KOPT-K1 (cell line): Measurements from ENCODE around the gene CTXN3.

ENCODE experiments used
- H3K27ac ChIP-seq: fragments of 200-600 bp; sonication (generic); 2 replicates; pipeline ENCODE4 v1.5.1; 2016; ENCODE audit warnings: antibody characterized with exemption, mild to moderate bottlenecking, low read depth, low read length; ENCODE audit not compliant: poor library complexity, severe bottlenecking
- H3K36me3 ChIP-seq: fragments of 200-600 bp; sonication (generic); 2 replicates; pipeline ENCODE4 v1.5.1; 2017; ENCODE audit warnings: antibody characterized with exemption, mild to moderate bottlenecking, low read length, moderate library complexity; ENCODE audit not compliant: insufficient read depth
- H3K9me3 ChIP-seq: fragments of 200-600 bp; sonication (generic); 2 replicates; pipeline ENCODE4 v1.5.1; 2017; ENCODE audit warnings: antibody characterized with exemption, low read length, mild to moderate bottlenecking; ENCODE audit not compliant: insufficient read depth, poor library complexity, severe bottlenecking

The CTXN3 gene

DNA sequence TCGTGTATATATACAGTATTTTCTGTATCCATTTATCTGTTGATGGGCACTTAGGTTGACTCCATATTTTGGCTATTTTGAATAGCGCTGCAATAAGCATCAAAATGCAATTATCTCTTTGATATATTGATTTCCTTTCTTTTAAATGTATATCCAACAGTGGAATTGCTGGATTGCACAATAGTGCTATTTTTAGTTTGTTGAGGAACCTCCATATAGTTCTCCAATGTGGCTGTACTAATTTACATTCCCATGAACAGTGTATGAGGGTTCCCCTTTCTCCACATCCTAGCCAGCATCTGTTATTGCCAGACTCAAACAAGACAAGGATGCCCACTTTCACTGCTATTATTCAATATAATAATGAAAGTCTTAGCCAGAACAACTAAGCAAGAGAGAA, 9.1 kb upstream of the CTXN3 start:
- Histone ChIP-seq H3K27ac (no peak overlapping the region), H3K9me3 (no peaks in the 10 kb centered on the region), H3K36me3 (no peaks in the 10 kb centered on the region)

DNA sequence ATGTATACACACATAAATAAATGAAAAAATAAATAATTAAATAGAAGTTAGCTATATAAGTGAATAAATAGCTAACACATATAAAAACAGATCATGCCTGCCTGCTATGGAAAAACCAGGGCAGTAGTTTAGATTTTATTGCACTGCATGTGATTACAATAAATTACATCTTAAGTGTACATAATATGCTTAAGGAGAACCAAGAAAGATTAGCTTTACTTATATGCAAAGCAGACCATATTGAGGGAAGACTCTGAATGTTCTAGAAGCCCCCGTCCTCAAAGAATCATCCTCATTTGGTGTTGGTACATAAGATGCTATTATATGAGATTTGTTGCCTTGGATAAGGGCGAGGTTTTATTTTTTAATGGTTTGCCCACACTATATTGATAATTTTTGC, 5.9 kb upstream of the CTXN3 start:
- H3K27ac ChIP-seq: no peak overlapping the region
- H3K9me3 ChIP-seq: no peaks in the 10 kb centered on the region
- no peaks in the 10 kb centered on the region for H3K36me3 ChIP-seq

DNA sequence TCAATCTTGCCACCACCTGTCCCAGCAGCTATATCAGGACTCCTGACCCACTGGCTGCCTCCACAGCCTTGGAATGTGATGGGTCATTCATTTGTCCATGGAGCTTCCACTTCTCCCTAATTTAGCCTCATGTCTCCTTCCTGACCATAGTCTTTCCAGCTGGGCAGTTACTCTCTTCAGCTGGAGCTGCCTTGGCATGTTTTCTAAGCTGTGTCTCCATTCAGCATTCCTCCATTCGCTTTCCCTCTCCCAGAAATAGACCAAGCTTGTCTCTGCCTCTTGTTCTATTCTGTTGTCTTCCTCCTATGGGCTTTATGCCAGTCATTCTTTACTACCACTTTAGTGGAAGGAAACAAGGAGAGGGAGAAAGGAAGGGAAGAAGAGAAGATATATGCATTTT, 5.3 kb upstream of the CTXN3 start:
- H3K9me3 ChIP-seq: no peaks in the 10 kb centered on the region
- no peaks in the 10 kb centered on the region for H3K36me3 ChIP-seq
- H3K27ac ChIP-seq: no peak overlapping the region

DNA sequence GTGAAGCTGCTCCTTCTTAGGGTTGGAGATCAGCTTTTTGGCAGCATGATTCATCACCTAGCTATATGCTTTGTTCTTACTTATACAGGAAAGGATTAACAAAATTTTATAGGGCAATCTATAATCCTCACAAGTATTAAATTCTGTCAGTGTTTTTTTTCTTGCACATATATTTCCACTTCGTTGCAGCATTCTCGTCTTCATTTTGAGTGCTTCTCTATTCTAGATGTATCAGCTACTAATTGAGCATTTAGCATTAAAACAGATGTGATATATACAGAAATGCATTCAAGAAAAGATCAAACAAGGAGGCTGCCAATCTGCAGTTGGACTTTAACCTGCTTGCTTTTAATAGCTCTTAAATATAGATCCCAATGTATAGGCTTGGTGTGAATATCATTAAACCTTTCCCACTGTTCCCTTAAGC, 3.6 kb upstream of the CTXN3 start:
- H3K27ac ChIP-seq: no peak overlapping the region

DNA sequence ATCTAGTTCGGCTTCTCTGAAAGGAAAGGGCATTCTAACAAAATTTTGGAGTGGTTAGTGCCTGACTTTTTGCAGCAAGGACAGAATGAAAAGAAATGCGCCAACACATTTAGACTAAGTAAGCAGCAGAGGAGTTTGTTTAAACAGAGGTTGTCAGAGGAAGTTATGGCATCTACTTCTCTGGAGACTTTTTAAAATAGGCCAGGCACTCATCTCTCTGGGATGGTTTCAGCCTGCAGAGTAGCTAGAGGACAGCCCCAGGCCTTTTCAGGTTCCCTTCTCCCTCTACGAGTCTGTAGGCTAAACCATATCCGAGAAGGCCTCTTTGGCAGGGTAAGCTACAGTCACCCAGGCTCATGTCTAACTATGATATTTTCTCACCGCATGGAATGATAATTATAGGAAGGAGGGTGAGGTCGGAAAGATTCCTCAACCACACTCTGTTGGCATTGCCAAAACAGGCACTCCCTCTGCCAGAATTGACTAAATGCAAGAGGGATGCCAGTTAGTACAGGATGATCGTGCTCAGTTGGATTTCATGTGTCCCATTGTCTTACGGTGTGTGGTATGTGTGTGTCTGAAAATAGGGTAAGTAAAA, 1.4 kb upstream of the CTXN3 start:
- Histone ChIP-seq H3K27ac (no peak overlapping the region), H3K36me3 (no peaks in the 10 kb centered on the region), H3K9me3 (no peaks in the 10 kb centered on the region)

More for the DNA sequence above, 3.6 kb upstream of the CTXN3 start:
- H3K9me3 ChIP-seq: no peaks in the 10 kb centered on the region
- H3K36me3 ChIP-seq: no peaks in the 10 kb centered on the region

DNA sequence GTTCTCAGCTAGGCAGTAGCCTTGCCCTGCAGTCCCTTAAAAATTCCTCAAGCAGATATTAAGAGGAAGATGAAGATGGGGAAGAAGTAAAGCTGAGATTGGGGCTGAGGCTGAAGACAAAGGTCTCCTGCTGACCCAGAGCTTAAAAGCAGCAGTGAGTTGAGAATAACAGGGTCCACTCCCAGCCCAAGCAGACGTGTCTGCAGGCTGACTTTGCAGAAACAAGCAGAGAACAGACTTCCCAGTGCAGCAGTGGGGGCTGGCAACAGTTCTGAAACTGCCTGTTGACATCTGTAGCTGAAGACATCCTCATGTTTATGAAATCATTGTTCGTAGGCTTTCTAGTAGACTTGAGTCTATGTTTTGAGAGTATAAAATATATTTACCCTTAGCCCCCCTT, 1.1 kb downstream of the CTXN3 start:
- Histone ChIP-seq H3K27ac (no peak overlapping the region), H3K36me3 (no peaks in the 10 kb centered on the region), H3K9me3 (no peaks in the 10 kb centered on the region)

DNA sequence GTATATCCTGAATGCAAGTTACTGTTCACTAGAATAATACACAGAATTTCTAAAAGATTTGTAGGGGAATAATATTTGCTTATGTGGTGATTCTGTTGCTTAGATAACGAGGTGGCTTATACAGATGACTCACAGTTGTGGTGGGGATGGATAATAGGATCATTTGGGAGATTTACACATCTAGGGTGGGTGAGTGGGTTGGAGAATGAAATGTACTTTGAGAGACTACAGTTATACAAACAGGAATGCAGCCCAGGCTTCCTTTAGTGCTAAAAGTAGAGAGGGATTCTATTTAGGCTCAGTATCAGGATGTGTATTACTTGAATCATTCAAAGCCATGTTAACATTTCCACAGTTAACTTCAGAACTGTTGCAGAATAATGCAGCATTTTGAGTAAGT, 1.8 kb downstream of the CTXN3 start:
- Histone ChIP-seq H3K36me3 (no peaks in the 10 kb centered on the region), H3K9me3 (no peaks in the 10 kb centered on the region), H3K27ac (no peak overlapping the region)

DNA sequence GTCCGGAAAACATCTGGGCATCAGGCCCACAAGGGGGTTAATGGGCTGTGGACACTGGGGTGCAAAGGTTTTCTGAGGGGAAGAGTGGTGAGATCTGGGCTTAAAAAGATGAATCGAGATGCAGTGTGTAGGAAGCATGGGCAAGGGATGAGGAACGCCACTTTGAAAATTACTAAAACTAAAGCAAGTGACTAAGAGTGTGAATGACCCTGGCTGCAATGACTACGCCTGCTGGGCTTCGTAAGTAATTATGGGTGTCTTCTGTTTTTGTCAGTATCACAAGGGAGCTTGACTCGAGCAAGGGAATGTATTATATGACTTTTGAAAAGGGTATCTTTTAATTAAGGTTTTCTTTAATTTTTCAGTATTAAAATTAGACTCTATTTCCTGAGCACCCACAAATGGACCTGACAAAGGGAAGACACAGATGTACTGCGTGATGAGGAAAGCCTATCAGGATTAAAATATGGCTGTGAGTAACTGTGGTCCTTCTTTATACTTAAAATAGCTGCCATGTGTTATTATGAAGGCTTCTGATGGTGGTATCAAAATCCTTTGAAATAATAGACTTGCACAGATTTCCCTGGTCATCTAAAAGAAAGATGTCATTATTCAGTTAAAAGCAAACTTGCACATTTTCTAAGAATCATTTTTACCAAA, 4.2 kb downstream of the CTXN3 start:
- Histone ChIP-seq H3K9me3 (no peaks in the 10 kb centered on the region), H3K27ac (no peak overlapping the region), H3K36me3 (no peaks in the 10 kb centered on the region)

DNA sequence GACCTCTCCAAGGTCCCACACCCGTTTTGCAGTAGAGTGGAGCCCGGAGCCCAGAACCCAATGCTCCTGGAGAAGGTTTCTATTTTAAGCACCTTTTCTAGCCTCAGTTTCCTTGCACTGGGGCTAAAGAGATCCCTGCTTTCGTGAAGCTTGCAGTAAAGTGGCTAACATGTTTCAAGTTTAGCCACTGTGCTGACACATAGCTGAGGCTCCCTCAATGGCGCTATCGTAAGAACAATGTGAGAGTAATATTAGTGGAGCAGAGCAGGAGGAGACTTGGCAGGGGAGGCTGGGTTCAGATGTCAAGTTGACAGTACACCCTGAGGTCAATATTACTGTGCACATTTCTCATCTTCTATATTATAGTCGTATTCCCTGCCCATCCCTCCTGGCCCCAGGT, 7.9 kb downstream of the CTXN3 start:
- Histone ChIP-seq H3K27ac (no peak overlapping the region), H3K9me3 (no peaks in the 10 kb centered on the region), H3K36me3 (no peaks in the 10 kb centered on the region)

DNA sequence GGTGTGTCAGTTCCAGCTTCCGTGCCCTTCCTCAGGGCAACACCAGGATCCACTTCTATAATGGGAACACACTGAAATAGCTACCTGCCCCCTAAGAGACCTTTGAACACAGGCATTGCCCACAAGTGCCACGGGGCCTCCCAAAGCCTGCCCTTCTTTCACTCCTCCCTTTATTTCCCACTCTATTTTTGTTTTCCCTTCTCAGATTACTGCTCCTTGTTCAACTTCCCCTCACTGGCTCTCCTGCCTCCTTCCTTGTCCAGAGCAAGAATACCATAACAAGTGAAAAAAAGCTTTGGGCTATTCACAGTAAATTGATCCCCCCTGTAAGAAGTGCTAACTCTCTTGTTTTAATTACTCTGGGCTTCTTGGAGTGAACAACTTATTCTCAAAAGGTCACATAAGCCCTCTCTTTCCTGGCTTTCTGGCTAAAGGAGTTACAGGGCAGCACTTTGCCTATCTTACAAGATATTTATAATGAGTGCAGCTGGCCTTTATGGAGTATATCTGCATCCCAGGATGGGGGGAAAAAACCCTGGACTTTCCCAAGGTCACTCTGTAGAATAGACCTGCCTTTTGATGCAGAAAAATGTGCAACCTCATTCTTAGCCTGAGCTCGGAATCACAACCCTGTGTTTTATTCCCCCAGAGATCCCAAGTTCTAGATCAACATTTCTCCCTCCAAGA, 11.3 kb downstream of the CTXN3 start:
- no peaks in the 10 kb centered on the region for H3K36me3 ChIP-seq
- H3K27ac ChIP-seq: no peak overlapping the region
- no peaks in the 10 kb centered on the region for H3K9me3 ChIP-seq

DNA sequence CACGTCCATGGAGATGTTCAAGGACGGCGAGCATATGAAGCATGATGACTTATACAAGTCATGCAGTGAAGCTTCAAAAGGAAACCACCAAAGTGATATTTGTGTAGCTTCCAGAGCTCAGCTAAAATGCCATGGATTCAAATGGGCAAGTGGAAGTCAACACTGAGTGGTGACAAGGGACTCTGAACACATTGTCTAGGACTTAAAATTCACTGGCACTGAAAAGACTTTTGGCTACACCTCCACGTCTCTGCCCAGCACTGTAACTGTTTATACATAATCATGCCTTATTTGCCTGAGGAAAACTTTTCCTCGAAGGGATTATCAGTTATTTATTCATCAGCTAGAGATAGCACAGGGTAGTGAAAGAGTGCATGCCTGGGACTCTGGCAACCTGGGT, 15.2 kb downstream of the CTXN3 start:
- Histone ChIP-seq H3K36me3 (no peaks in the 10 kb centered on the region), H3K27ac (no peak overlapping the region), H3K9me3 (no peaks in the 10 kb centered on the region)

DNA sequence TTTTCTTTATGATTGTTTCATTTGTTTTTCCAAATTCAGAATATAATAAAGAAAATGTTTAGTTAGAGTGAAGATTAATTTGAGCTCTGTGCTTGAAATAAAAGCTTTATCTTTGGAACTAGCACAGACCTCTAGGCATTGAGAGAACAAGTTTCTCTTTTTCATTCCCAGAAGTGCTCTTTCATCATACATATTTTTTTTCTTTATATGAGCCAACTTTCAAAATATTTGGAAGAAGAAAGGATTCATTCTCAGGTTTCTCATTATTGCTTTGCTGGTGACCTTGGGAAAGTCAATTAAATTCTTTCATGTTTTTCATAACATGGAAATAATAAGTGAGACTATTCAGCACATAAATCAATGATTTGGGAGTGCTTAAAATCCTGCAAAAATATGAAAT, 16.8 kb downstream of the CTXN3 start:
- Histone ChIP-seq H3K36me3 (no peaks in the 10 kb centered on the region), H3K27ac (no peak overlapping the region), H3K9me3 (no peaks in the 10 kb centered on the region)

DNA sequence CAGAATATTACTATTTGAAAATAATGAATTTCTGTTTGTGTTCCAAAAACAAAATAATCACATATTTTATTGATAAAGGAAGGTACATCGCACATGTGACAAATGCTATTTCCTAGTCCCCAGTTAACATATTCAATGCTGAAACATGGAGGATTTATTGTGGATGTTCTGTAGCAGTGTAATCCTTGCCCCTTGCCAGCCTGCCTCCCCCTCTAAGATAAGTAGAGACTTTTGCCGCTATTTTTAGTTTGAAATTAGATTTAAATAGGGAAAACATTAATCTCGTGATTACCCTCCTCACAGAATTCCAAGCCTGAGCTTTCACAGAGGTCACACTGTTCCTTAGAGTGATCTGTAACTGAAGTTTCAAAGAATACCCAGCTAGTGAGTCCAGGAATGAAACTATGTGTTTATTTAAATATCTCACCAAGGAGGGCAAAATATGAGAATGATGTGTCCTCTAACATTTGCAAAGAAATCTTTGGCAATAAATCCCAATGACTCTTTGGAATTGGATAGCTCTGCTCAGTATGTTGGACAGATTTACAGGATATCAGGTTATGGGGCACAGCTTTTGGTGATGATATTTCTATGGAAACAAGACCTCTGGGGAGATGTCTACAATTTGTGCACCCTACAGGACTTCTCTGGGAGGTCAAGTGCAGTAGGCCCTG, 17.3 kb downstream of the CTXN3 start:
- no peaks in the 10 kb centered on the region for H3K36me3 ChIP-seq
- H3K27ac ChIP-seq: no peak overlapping the region
- no peaks in the 10 kb centered on the region for H3K9me3 ChIP-seq

DNA sequence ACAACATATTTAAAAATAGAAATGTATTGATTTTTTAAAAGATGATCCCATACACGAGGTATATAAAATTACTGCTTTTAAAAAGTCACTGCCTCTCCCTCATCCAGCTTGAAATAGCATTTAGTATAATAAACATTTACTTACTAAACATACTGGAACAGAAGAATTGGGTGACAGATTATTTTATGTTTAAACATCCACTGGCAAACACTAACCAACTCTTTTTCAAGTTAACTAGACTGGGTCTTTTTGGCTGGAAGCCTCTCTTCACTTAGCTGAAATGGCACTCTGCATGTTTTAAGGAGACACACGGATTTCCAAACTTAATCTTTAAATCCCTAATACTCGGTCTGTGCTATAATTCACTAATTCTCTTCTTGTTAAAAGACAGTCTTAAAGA, 19.0 kb downstream of the CTXN3 start:
- H3K36me3 ChIP-seq: no peaks in the 10 kb centered on the region
- no peaks in the 10 kb centered on the region for H3K9me3 ChIP-seq
- no peak overlapping the region for H3K27ac ChIP-seq

DNA sequence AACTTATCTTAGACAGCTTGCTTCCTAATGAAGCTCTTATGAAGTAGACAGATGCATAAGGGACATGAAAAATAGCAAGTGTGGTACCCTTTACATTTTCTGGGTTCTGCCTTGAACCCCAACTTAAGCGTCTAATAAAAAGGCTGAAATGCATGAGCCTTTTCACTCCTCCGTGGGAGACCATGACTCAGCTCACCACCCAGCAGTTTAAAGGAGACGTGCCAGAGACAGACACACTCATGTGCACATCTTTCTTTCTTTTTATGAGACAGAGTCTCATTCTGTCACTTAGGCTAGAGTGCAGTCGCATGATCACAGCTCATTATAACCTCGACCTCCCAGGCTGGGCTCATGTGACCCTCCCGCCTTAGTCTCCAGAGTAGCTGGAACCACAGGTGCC, 22.3 kb downstream of the CTXN3 start:
- H3K36me3 ChIP-seq: no peaks in the 10 kb centered on the region
- H3K27ac ChIP-seq: no peak overlapping the region
- H3K9me3 ChIP-seq: no peaks in the 10 kb centered on the region
